HG03439 (cell line): ENCODE data around the gene MTRFR.
A peak's percentile ranks its signal among the peaks of the same experiment; 100 is the strongest.
"Not testable (repeated sequence)": the region's sequence is repeated elsewhere in the genome, so short reads cannot be mapped to it uniquely, and the experiment has no call there.

ENCODE experiments used
- ATAC-seq: cut with Tn5 transposase; IDR thresholded peaks from one replicate; pipeline ENCODE4 v1.9.1; 2021; ENCODE audit warnings: mild to moderate bottlenecking, moderate library complexity; ENCODE audit not compliant: unreplicated experiment

The MTRFR gene

DNA sequence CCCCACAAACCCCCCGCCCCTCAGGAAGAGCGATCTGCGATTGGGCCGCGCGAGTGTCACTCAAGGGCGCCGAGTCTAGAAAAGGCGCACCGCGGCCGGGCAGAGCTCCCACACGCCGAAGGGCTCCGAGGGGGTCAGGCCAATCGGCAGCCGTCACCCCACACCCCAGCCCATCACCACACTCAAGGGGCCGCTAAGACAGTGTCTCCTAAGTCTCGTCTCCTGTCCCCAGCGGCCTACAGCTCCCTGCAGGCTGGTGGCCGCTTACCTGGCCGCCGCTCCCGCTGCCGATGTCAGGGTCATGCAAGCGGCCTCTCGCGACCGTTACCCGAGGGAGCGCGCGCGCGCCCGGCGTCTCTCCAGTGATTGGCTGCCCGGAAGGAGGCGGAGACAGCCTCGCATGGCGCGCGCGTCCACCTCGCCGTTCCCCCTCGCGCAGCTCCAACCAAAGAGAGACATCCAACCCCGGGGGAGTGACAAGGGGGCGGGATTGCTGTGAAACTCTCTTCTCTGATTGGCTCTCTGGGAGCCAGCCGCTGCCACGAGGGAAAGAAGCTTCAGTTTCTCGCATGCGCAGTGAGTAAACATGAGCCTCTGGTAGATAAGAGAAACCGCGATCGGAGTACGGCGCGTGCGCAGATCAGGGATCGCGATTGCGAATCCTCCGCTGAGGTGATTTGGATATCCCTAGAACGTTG, at the start of gene MTRFR, which contains the start of gene MPHOSPH9:
Gene MTRFR, plus strand, starts transcription at position 630 of the 698 bp plus-strand sequence. CDS start 20,239 bp downstream, outside the sequence.
Gene MPHOSPH9, minus strand, starts transcription at position 335 of the 698 bp plus-strand sequence. CDS start 2,777 bp downstream, outside the sequence.
- peak; percentile 87 for ATAC-seq

DNA sequence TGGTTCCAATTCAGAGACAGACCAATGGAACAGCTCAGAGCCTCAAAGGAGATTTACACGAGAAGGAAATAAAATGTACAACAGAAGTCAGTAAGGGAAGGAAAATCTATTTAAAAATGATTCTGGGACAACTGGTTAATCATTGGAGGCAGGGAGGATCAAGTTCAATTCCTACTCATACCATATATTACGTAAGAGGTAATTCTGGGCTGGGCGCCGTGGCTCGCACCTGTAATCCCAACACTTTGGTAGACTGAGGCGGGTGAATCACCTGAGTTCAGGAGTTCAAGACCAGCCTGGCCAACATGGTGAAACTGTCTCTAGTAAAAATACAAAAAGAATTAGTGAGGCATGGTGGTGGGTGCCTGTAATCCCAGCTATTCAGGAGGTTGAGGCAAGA, 45.6 kb upstream of the MTRFR start:
- no peak for ATAC-seq

DNA sequence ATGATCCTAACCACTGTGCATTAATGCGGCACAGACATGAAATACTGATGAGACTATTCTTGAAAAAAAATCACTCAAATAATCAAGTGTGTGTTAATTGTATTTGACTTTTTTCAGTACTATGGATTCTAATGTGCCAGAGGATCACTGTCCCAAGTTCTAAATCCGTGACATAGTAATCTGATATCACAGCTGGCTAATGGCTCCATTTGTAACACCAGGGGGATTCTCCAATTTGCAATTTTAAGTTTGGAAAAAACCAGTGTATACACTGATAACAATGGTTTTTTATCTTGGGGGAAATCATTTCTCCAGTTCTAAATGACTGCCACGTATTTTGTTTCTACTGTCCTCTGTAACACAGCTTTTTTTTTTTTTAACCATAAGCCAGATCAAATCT, 33.3 kb upstream of the MTRFR start:
- ATAC-seq: no peak

GRCh38 chr12:123200414-123200813, 32.8 kb upstream of the MTRFR start:
- no peak for ATAC-seq

- not testable (repeated sequence) for ATAC-seq
Measured at GRCh38 chr12:123206794-123207193, 26.4 kb upstream of the MTRFR start.

DNA sequence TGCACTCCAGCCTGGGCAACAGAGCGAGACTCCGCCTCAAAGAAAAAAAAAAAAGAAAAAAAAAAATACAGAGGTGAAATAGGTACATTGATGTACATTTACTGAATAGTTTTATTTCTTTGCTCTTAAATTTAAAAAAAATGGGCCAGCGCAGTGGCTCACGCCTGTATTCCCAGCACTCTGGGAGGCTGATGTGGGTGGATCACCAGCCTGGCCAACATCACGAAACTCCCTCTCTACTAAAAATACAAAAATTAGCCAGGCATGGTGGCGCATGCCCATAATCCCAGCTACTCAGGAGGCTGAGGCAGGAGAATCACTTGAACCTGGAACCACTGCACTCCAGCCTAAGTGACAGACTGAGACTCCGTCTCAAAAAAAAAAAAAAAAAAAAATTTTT, 25.4 kb upstream of the MTRFR start:
- not testable (repeated sequence) for ATAC-seq

DNA sequence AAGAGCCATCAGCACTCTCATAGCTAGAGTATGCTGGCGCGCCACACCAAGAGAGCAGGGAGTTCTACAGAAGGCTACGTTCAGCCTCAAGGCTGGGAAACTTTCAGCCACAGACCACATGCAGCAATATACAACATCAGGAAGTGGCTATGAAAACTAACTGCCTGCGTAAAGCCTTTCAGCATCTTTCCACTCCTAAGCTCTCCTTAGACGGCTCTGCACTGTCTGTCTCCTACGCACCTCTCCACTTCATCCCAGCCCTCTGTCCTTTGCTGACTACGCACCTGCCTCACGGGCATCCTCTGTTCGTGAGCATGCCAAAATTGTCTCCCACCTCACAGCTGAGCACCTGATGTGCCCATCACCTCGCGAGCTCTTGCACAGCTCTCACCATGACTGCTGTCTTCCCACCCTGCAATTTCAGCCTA, 10.0 kb upstream of the MTRFR start:
- ATAC-seq: no peak

DNA sequence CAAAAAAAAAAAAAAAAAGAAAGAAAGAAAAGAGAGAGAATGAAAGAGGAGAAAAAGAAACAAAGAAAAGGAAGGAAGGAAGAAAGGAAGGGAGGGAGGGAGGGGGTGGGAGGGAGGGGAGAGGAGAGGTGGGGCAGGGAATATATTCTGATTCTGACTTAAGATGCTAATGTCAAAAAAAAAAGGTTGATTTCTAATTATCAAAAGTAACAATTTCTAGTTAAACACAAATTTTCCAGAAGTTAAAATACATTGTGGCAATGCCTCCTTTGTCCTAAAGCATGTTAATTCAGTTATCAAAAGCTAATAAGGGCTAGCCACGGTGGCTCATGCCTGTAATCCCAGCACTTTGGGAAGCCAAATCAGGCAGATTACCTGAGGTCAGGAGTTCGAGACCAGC, 7.8 kb upstream of the MTRFR start:
- ATAC-seq: no peak

GRCh38 chr12:123227581-123228258, 5.5 kb upstream of the MTRFR start:
- ATAC-seq: no peak

DNA sequence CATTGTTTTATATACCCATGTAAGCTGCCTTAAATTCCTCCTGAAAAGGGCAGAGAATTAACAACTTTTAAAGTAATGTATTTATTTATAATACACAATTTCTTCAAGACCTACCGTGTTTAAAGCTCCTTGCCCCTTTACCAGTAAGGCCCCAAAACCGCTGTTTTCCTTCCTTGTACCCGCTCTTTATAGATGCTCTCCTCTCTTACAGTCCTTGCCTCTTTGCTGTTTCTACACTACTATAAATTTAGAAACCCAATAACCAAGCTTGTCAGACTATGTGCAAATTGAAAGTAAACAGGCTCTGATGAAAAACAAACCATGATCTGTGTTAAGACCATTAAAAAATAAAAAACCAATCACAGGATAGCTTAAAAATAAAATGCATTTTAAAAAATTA, 4.2 kb upstream of the MTRFR start:
- no peak for ATAC-seq

GRCh38 chr12:123231931-123232330, 1.3 kb upstream of the MTRFR start:
- no peak for ATAC-seq

GRCh38 chr12:123232472-123232806, 797 bp upstream of the MTRFR start:
- no peak for ATAC-seq

- peak; percentile 16 for ATAC-seq
Measured at GRCh38 chr12:123233505-123234308, 471 bp downstream of the MTRFR start.

DNA sequence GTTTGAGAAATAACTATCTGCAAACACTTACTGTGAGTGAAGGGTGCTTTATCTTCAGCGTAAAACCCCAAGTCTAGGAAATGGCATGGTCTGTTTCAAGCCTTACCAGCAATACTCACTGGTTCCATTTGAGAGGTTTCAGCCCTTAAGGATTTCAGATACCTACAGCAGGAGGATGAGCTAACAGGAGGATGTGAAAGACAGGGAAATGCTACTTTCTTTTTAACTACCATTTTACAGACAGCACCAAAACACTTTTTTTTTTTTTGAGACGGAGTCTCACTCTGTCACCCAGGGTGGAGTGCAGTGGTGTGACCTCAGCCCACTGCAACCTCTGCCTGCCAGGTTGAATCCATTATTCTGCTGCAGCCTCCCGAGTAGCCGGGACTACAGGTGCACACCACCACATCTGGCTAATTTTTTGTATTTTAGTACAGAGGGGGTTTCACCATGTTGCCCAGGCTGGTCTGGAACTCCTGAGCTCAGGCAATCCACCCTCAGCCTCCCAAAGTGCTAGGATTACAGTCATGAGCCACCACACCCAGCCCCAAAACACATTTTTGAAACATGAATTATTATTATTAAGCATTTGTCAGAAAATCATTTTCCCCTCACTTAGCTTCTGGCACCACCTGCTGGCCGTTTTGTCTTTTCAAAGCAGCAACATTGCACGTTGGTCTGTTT, 4.6 kb downstream of the MTRFR start:
- no peak for ATAC-seq

DNA sequence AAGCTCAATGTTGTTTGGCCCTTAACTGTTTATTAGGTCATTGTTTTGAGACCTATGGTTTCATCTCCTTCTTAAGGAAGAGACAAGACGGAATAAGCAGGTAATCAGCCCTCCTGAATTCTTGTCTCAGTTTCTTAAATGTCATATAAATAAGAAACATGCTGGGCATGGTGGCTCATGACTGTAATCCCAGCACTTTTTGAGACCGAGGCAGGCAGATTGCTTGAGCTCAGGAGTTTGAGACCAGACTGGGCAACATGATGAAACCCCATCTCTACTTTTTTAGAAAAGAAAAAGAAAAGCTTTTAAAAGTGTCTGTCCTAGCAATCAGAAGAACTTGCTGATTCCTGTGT, 5.1 kb downstream of the MTRFR start:
- no peak for ATAC-seq

DNA sequence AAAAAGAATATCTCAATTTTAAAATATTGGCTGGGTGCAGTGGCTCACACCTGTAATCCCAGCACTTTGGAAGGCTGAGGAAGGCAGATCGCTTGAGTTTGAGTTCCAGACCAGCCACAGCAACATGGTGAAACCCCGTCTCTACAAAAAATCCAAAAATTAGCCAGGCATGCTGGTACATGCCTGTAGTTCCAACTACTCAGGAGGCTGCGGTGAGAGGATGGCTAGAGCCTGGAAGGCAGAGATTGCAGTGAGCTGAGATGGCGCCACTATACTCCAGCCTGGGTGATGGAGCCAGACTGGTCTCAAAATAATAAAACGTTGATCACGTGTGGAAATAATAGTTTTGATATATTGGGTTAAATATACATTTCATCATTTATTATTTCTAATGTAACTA, 5.7 kb downstream of the MTRFR start:
- no peak for ATAC-seq

DNA sequence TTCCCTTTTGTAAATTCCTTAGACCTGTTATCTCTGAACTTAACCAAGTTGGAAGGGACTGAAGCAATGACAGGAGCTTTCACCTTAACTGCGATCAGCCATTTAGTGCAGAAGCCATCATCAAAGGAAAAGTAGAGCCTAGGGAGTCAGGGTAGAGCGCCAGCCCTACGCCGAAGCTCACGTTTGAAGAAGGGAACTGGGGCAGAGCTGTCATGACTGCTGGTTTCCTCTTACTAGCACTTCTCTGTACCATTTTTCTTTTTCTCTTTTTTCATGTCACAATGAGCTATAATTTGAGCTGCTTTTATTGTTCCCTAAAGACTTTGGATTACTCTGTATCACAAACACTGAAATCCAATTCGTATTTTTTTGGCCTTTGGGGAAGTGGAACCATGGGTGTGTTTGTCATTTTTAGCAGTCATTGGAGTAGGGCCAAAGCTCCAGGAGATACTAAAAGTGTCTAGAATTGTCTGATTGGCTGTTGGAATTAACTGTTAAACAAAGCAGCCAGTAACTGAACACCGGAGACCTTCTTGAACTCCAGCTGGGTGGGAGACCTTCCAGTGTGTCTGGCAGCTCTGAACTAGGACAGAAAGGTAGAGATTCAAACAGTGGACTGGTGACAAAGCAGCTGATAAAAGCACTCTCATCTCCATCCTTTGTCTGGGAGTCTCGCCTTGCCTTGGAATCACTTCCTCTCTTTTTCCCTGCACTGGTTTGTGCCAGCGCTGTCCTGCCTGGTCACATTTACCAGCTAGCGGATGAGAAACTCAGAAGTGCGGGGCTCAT, 9.1 kb downstream of the MTRFR start:
- no peak for ATAC-seq

- ATAC-seq: no peak
Measured at GRCh38 chr12:123243671-123244262, 10.5 kb downstream of the MTRFR start.

DNA sequence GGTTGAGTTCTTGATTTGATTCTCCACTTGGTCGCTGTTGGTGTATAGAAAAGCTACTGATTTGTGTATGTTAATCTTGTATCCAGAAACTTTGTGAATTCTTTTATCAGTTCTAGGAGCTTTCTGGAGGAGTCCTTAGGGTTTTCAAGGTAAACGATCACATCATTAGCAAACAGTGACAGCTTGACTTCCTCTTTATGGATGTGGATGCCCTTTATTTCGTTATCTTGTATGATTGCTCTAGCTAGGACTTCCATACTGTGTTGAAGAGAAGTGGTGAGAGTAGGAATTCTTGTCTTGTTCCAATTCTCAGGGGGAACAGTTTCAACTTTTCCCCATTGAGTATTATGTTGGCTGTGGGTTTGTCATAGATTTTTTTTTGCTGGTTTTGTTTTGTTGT, 12.4 kb downstream of the MTRFR start:
- no peak for ATAC-seq

GRCh38 chr12:123248129-123248528, 14.9 kb downstream of the MTRFR start:
- not testable (repeated sequence) for ATAC-seq
